Measurements from ENCODE around the gene COX19. TPM values are rescaled to one million over a fixed set of nuclear protein-coding genes. Genes with fewer than 3 reads are reported as not detected.

The COX19 gene
- total RNA-seq, 1 experiment from 2014 or later = 12.3 TPM

- H3K9me3 Mint-ChIP-seq = no peaks in the 10 kb centered on the region
- no peak overlapping the region for H3K56ac ChIP-seq (ENCODE audit: insufficient read length, low read depth, low read length)
- no peak overlapping the region for H2BK15ac ChIP-seq (ENCODE audit: low read depth, low read length)
- H3K23me2 ChIP-seq (ENCODE audit: insufficient read length, low read depth, low read length, poor library complexity, severe bottlenecking) = peaks cover 3% of the 10 kb centered on the region
- no peak overlapping the region for H2BK20ac ChIP-seq (ENCODE audit: low read depth, low read length, poor library complexity, severe bottlenecking)
- no peaks in the 10 kb centered on the region for H3K79me1 ChIP-seq (ENCODE audit: insufficient read depth, low read depth, low read length, poor library complexity, severe bottlenecking)
- H3K4me1 ChIP-seq (ENCODE audit: insufficient read depth, low read length) = no peaks in the 10 kb centered on the region
- peaks cover 2% of the 10 kb centered on the region; the same call in 1 of the 2 replicates for H3K79me2 ChIP-seq (ENCODE audit: insufficient read depth, low read length)
- no peak overlapping the region for H4K91ac ChIP-seq (ENCODE audit: insufficient read length, low read depth, low read length)
- no peak overlapping the region for H3K18ac ChIP-seq (ENCODE audit: insufficient read length, low read depth, low read length)
- H3K27me3 ChIP-seq (ENCODE audit: insufficient read depth, low read length) = no peaks in the 10 kb centered on the region
- no peak overlapping the region for H2AK5ac ChIP-seq (ENCODE audit: insufficient read length, low read length)
- no peak for DNase-seq
- no peaks in the 10 kb centered on the region for H3K9me3 ChIP-seq (ENCODE audit: control insufficient read depth, low read depth, low read length)
- no peak overlapping the region for H2BK12ac ChIP-seq (ENCODE audit: insufficient read length, low read depth, low read length)
- no peaks in the 10 kb centered on the region; the same call in 1 of the 2 replicates for H3K27me3 Mint-ChIP-seq (ENCODE audit: low read depth)
- no peak overlapping the region for H3K27ac ChIP-seq (ENCODE audit: insufficient read length, low read depth, low read length)
- no peak overlapping the region for H3K9ac ChIP-seq (ENCODE audit: extremely low read depth, insufficient read length, low read length)
- H2BK120ac ChIP-seq (ENCODE audit: low read depth, low read length, poor library complexity, severe bottlenecking) = no peak overlapping the region
- H2AFZ ChIP-seq (ENCODE audit: low read length) = no peak overlapping the region
- peaks cover 4 to 14% of the 10 kb centered on the region in 2 experiments; a peak in 3 of 4 replicates for H3K4me1 Mint-ChIP-seq
- peak overlapping the region in 1 of 3 experiments; percentile 55; a peak in 1 of 7 replicates for H3K27ac Mint-ChIP-seq
- TF ChIP-seq CTCF (conservative IDR thresholded peaks at IDR 0.05) = no peak
- peaks cover 5 to 33% (median 24%) of the 10 kb centered on the region in 3 experiments; a peak in 6 of 7 replicates for H3K36me3 Mint-ChIP-seq (ENCODE audit: insufficient read depth in 1 of 3, low read depth in 3 of 3)
- no CpG with 5 or more reads among the region's 7 CpGs for WGBS (ENCODE audit: extremely low coverage, insufficient read length, low lambda C conversion rate)
- H4K8ac ChIP-seq (replicated peaks; ENCODE audit: insufficient read length, low read depth, low read length) = no peak overlapping the region
- no peak overlapping the region for H4K5ac ChIP-seq (ENCODE audit: insufficient read length, low read depth, low read length)
- H3K4ac ChIP-seq (ENCODE audit: low read depth, low read length) = no peak overlapping the region
- no peak overlapping the region for H3T11ph ChIP-seq (ENCODE audit: low read length)
- H3K4me2 ChIP-seq (ENCODE audit: insufficient read depth, insufficient read length, low read length) = peak overlapping the region; percentile 68
- no peak overlapping the region for H3K23ac ChIP-seq (ENCODE audit: insufficient read length, low read depth, low read length)
- no peak overlapping the region for H2BK5ac ChIP-seq (ENCODE audit: insufficient read length, low read length)
- H3K4me3 Mint-ChIP-seq = peak overlapping the region; percentile 90 to 94
- H4K20me1 ChIP-seq (ENCODE audit: control insufficient read depth, insufficient read depth, insufficient read length) = no peaks in the 10 kb centered on the region
- no peak overlapping the region for H3K14ac ChIP-seq (ENCODE audit: insufficient read depth, low read length)
These were observed 1.2 kb downstream of the COX19 start for GRCh38 chr7:974172-974571.

Data from H9 (cell line).